IMR-90 (cell line): Measurements from ENCODE around the gene NF1. TPM values are rescaled to one million over a fixed set of nuclear protein-coding genes. Genes with fewer than 3 reads are reported as not detected.

Source experiments
- ATAC-seq: fragments of 200-7000 bp; cut with Tn5 transposase; 2 replicates; pipeline ENCODE4 v1.9.1; 2020; ENCODE audit warnings: low read depth, mild to moderate bottlenecking, moderate library complexity
- BruUV-seq: library from RNA; stranded (reverse); fragments of 400-500 nt; replicated peaks from 2 replicates; lab custom pipeline; 2021; lab: Mats Ljungman, UMichigan
- CTCF ChIA-PET: fragments of 300-600 bp; formaldehyde crosslinking; extraction: SDS; loops from one replicate; lab custom pipeline; 2021; ENCODE audit warnings: antibody characterized with exemption; lab: Yijun Ruan, JAX
- POLR2A ChIA-PET: fragments of 300-600 bp; sonication (Branson Sonifier 250); formaldehyde crosslinking; loops from one replicate; lab custom pipeline; 2022; ENCODE audit warnings: antibody characterized with exemption; ENCODE audit not compliant: unreplicated experiment; lab: Charles Lee
- DNase-seq: peaks from one replicate; pipeline ENCODE4 v3.0.0; 2013
- H2AFZ ChIP-seq: replicated peaks from 2 replicates; pipeline ENCODE3; 2013; ENCODE audit warnings: low read length, mild to moderate bottlenecking; ENCODE audit not compliant: poor library complexity
- H2AK5ac ChIP-seq: 2 replicates; pipeline ENCODE4 v1.6.1; 2013; ENCODE audit warnings: low read depth, low read length, inconsistent platforms
- H2AK9ac ChIP-seq: replicated peaks from 2 replicates; pipeline ENCODE3; 2013; ENCODE audit warnings: mild to moderate bottlenecking, low read depth, low read length, moderate library complexity; ENCODE audit not compliant: poor library complexity
- H2BK120ac ChIP-seq: 2 replicates; pipeline ENCODE4 v1.6.1; 2013; ENCODE audit warnings: low read depth, low read length, inconsistent platforms
- H2BK15ac ChIP-seq: 3 replicates; pipeline ENCODE4 v1.6.1; 2013; ENCODE audit warnings: low read depth, low read length, inconsistent platforms
- H2BK20ac ChIP-seq: 2 replicates; pipeline ENCODE4 v1.6.1; 2013; ENCODE audit warnings: low read depth, mild to moderate bottlenecking, inconsistent platforms, low read length, moderate library complexity
- H2BK5ac ChIP-seq: 2 replicates; pipeline ENCODE4 v1.6.1; 2013; ENCODE audit warnings: mild to moderate bottlenecking, low read depth, low read length, inconsistent platforms; ENCODE audit not compliant: poor library complexity, severe bottlenecking
- H3K14ac ChIP-seq: replicated peaks from 2 replicates; pipeline ENCODE4 v1.6.1; 2013; ENCODE audit warnings: low read depth, low read length, inconsistent platforms
- H3K18ac ChIP-seq: 2 replicates; pipeline ENCODE4 v1.6.1; 2013; ENCODE audit warnings: low read depth, low read length, control low read depth
- H3K23ac ChIP-seq: 2 replicates; pipeline ENCODE4 v1.6.1; 2013; ENCODE audit warnings: low read depth, low read length, inconsistent platforms
- H3K27ac ChIP-seq: 2 replicates; pipeline ENCODE4 v1.5.1; 2013; ENCODE audit warnings: mild to moderate bottlenecking, control low read depth, low read length; ENCODE audit not compliant: insufficient read depth
- H3K27me3 ChIP-seq: 2 replicates; pipeline ENCODE4 v1.6.1; 2013; ENCODE audit warnings: low read length; ENCODE audit not compliant: control insufficient read depth, insufficient read depth
- H3K36me3 ChIP-seq: 2 replicates; pipeline ENCODE4 v1.6.1; 2013; ENCODE audit warnings: low read length, mixed read lengths; ENCODE audit not compliant: control insufficient read depth, insufficient read depth
- H3K4ac ChIP-seq: 2 replicates; pipeline ENCODE4 v1.6.1; 2013; ENCODE audit warnings: low read depth, low read length, inconsistent platforms
- H3K4me1 ChIP-seq: 2 replicates; pipeline ENCODE4 v1.6.1; 2013; ENCODE audit warnings: low read length, mixed read lengths; ENCODE audit not compliant: control insufficient read depth, insufficient read depth
- H3K4me2 ChIP-seq: 2 replicates; pipeline ENCODE4 v1.6.1; 2013; ENCODE audit warnings: low read depth, mild to moderate bottlenecking, control low read depth, low read length, moderate library complexity
- H3K4me3 ChIP-seq: 2 replicates; pipeline ENCODE4 v1.5.1; 2013; ENCODE audit warnings: low read depth, mild to moderate bottlenecking, control low read depth, low read length, moderate library complexity; ENCODE audit not compliant: insufficient read depth
- H3K56ac ChIP-seq: 2 replicates; pipeline ENCODE4 v1.6.1; 2013; ENCODE audit warnings: low read length, inconsistent platforms; ENCODE audit not compliant: insufficient read depth; ENCODE audit errors: extremely low read depth
- H3K79me1 ChIP-seq, 2 experiments: 2 replicates each; pipeline ENCODE4 v1.6.1; 2013; ENCODE audit warnings: low read length in 2 of 2, inconsistent platforms in 1 of 2, low read depth in 1 of 2
- H3K9ac ChIP-seq: 2 replicates; pipeline ENCODE4 v1.6.1; 2013; ENCODE audit warnings: low read depth, low read length, control low read depth
- H3K9me1 ChIP-seq: 2 replicates; pipeline ENCODE4 v1.6.1; 2013; ENCODE audit warnings: low read length, inconsistent platforms; ENCODE audit not compliant: insufficient read depth
- H3K9me3 ChIP-seq: 2 replicates; pipeline ENCODE4 v1.6.1; 2013; ENCODE audit warnings: low read length; ENCODE audit not compliant: control insufficient read depth, insufficient read depth
- H4K20me1 ChIP-seq: 2 replicates; pipeline ENCODE4 v1.6.1; 2013; ENCODE audit warnings: low read length, inconsistent platforms; ENCODE audit not compliant: insufficient read depth
- H4K5ac ChIP-seq: 2 replicates; pipeline ENCODE4 v1.6.1; 2013; ENCODE audit warnings: mild to moderate bottlenecking, low read depth, low read length, control low read depth
- H4K8ac ChIP-seq, 2 experiments: 2 replicates each; pipeline ENCODE4 v1.6.1; 2013; ENCODE audit warnings: low read depth in 2 of 2, low read length in 2 of 2, control low read depth in 1 of 2, inconsistent platforms in 1 of 2
- H4K91ac ChIP-seq: 2 replicates; pipeline ENCODE4 v1.6.1; 2013; ENCODE audit warnings: low read depth, low read length, inconsistent platforms; ENCODE audit not compliant: insufficient read depth
- BHLHE40 ChIP-seq: fragments of 150-350 bp; IDR thresholded peaks from 2 replicates; pipeline ENCODE4 v1.6.1; 2016; ENCODE audit warnings: mild to moderate bottlenecking, low read depth, low read length
- RCOR1 ChIP-seq: IDR thresholded peaks from 2 replicates; pipeline ENCODE4 v1.6.1; 2012; ENCODE audit warnings: mild to moderate bottlenecking, low read length, improper control_type of control experiment; ENCODE audit not compliant: insufficient replicate concordance
- WGBS, 2 experiments: methylation state at CpG; one replicate each; pipeline versions ENCODE4 v1.1.5 to v1.1.7; 2013; ENCODE audit warnings: missing lambda C conversion rate in 2 of 2; ENCODE audit not compliant: insufficient read length in 1 of 2; ENCODE audit errors: extremely low coverage in 2 of 2; 5-methylcytosine and 5-hydroxymethylcytosine counted together
- dilution Hi-C: fragments of 300-500 bp; cut with HindIII; formaldehyde crosslinking; loops from one replicate; pipeline ENCODE4 v1.14.3; 2018; ENCODE audit warnings: low sequenced_read_pairs; ENCODE audit not compliant: unreplicated experiment
- in situ Hi-C: fragments of 300-500 bp; cut with MboI; formaldehyde crosslinking; loops from 3 replicates; pipeline ENCODE4 v1.14.3; 2019; ENCODE audit warnings: low sequenced_read_pairs, inconsistent platforms, mixed read lengths
- intact Hi-C: fragments of 100-400 bp; cut with micrococcal nuclease; formaldehyde crosslinking; loops from 2 replicates; pipeline ENCODE4 v1.10.0; 2022
- polyA plus RNA-seq, 3 experiments: library from polyadenylated mRNA; depleted of rRNA; stranded (reverse); fragments of >200 nt; gene quantifications; 2 replicates each; pipeline ENCODE4 v1.2.3, GENCODE V29; 2012; ENCODE audit warnings: low replicate concordance in 1 of 3
- total RNA-seq: library from RNA; depleted of rRNA; stranded (reverse); fragments of >200 nt; gene quantifications from 2 replicates; pipeline ENCODE4 v1.2.3, GENCODE V29; 2012

NF1 gene
- total and polyA plus RNA-seq, 2 of the 4 experiments (the other 2 are of a cell fraction) = 17.9 to 48.6 TPM

DNA sequence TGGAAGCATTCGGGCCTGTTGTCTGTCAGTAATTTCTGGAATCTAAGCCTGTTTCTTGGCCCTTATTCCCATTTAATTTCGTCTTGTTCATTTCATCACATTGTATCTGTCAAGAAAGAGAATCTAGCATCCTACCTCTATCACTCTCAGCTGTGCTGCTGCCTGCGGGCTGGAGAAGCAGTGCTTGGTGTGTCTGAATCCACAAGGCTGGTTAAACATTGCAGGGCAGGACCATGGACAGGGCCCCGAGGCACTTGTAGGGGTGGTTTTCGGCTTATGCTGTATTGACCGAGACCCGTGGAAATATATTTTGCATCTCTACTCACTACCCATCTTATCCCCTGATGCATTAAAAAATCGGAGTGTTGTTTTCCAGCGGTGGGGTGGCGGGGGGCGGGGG is 299.8 kb downstream of the NF1 start:
- H3K4ac ChIP-seq = no peak overlapping the region
- DNase-seq (peak; percentile 77), ATAC-seq (peak; percentile 91)
- no peak overlapping the region for H2AK5ac ChIP-seq
- H3K36me3 ChIP-seq = no peaks in the 10 kb centered on the region
- no peak overlapping the region for H2BK20ac ChIP-seq
- TF ChIP-seq RCOR1 = peak; percentile 73
- TF ChIP-seq BHLHE40 = no peak
- H4K91ac ChIP-seq = no peak overlapping the region
- no peak overlapping the region for H2BK15ac ChIP-seq
- WGBS, 2 experiments = 80% methylated on average over 1 of the region's 11 CpGs; no CpG with 5 or more reads in 1 of the 2 experiments
- no peak overlapping the region for H3K9ac ChIP-seq
- H3K4me2 ChIP-seq = no peak overlapping the region
- H3K27me3 ChIP-seq = peaks cover 51% of the 10 kb centered on the region
- no TSS peak for BruUV-seq
- no peak overlapping the region for H3K14ac ChIP-seq
- H4K5ac ChIP-seq = no peak overlapping the region
- H3K9me3 ChIP-seq = no peaks in the 10 kb centered on the region
- H4K8ac ChIP-seq = no peak overlapping the region
- H2AK9ac ChIP-seq = no peak overlapping the region
- no peak overlapping the region for H2BK5ac ChIP-seq
- H2BK120ac ChIP-seq = no peak overlapping the region
- no peaks in the 10 kb centered on the region for H3K9me1 ChIP-seq
- H3K4me3 ChIP-seq = no peak overlapping the region
- no peaks in the 10 kb centered on the region for H3K79me1 ChIP-seq
- in situ Hi-C loops (no loop called here), intact Hi-C loops (no loop called here), dilution Hi-C loops (no loop called here)
- no peak overlapping the region for H3K27ac ChIP-seq
- H3K4me1 ChIP-seq = peaks cover 2% of the 10 kb centered on the region; the same call in 1 of the 2 replicates
- no peak overlapping the region for H3K56ac ChIP-seq
- no peaks in the 10 kb centered on the region; the same call in none of the 2 replicates for H4K20me1 ChIP-seq
- H3K23ac ChIP-seq = no peak overlapping the region
- ChIA-PET POLR2A (no interaction called here), CTCF (no interaction called here)
- H2AFZ ChIP-seq = no peak overlapping the region
- H3K18ac ChIP-seq = no peak overlapping the region
